ENCODE results near the gene STARD3NL.

STARD3NL gene

DNA sequence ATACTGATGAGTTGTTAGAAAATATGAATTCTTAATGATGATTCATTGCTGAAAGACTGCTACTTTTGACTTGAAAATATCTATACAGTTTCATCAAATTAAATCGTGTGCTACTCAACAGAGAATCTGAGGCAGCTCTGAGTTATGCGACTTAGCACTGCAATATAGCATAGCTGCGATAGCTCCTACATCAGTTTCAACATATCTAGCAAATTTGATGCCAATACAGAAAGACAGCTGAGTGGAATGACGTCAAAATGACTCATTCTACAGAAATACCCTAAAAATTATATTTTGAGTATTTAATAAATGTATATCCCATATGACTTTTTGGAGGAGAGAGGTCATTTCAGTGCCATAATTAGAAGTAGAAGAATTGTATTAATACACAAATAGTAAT, 96.4 kb downstream of the STARD3NL start:
- DNase-seq (ENCODE audit: low read depth): no peak
- no peak overlapping the region for H3K4me3 ChIP-seq (ENCODE audit: low read length)

DNA sequence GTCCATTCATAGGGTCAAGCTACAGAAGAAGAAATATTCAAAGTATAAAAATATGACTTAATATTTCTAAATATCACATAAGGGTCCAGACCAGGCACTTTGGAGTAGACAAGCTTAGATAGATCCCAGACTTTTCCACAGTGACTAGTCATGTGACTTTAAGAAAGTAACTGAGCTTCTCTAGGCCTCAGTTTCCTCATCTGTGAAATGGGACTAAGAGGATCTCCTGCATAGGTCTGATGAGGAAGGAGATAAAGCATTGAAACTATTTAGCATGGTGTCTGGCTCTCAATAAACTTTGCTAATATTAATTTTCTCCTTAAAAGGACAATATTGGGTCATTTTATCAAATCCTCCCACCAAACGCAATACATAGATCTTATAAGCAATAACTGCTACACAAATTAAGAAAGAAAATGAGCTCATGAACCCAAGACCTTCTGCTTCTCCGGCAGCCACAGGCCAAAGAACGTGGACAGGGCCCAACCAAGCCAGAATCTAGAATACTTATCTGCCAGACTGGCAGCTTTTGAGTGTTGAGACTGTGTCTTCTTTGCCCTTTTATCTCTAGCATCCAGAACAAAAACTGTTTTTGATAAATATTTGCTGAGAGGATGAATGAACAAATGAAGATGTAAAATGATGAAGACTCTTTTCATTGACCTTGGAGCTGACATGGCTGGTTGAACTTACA, 97.0 kb downstream of the STARD3NL start:
- TF ChIP-seq, protein P1, sequence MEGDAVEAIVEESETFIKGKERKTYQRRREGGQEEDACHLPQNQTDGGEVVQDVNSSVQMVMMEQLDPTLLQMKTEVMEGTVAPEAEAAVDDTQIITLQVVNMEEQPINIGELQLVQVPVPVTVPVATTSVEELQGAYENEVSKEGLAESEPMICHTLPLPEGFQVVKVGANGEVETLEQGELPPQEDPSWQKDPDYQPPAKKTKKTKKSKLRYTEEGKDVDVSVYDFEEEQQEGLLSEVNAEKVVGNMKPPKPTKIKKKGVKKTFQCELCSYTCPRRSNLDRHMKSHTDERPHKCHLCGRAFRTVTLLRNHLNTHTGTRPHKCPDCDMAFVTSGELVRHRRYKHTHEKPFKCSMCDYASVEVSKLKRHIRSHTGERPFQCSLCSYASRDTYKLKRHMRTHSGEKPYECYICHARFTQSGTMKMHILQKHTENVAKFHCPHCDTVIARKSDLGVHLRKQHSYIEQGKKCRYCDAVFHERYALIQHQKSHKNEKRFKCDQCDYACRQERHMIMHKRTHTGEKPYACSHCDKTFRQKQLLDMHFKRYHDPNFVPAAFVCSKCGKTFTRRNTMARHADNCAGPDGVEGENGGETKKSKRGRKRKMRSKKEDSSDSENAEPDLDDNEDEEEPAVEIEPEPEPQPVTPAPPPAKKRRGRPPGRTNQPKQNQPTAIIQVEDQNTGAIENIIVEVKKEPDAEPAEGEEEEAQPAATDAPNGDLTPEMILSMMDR (conservative IDR thresholded peaks at IDR 0.05; ENCODE audit: low read length): no peak
- no peak for DNase-seq (ENCODE audit: low read depth)
- no peak overlapping the region for H3K4me3 ChIP-seq (ENCODE audit: low read length)

More for the DNA sequence above, 96.4 kb downstream of the STARD3NL start:
- TF ChIP-seq, protein P1 (conservative IDR thresholded peaks at IDR 0.05; ENCODE audit: low read length): no peak

DNA sequence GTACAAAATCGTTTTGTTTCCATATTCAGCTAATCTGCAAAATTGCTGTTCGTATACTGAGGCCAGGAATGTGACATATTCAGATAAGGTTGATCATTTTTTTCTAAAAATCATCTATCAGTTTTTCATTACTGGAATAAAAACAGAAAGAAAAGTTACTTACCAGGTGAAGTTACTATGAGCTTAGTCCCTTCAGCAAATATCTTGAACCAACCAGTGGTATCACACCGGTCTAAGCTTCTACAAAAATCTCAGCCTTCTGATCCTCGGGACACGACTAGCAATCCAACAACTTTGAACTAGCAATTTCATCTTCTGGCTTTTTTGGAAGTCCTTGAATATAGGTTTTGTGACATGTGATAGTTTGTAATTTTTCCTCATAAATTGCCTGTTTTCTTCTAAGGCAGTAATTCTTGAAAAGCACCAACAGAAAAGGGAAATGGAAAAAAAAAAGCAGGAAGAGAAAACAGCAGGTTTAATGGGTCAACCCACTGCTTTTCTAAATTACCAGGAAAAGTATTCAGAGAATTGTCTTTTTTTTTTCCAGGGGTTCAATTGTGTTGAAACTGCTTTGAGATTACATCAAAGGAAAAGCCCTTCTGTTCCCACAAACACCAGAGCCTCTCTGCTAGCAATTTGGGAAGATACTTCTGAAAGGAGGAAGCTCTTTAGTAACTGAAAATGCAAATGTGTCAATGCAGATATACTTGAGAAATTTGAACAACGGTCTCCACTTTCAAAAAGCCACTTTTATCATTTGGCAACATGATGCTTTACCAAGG, 98.2 kb downstream of the STARD3NL start:
- no peak overlapping the region for H3K4me3 ChIP-seq (ENCODE audit: low read length)
- TF ChIP-seq, protein P1 (conservative IDR thresholded peaks at IDR 0.05; ENCODE audit: low read length): no peak
- no peak for DNase-seq (ENCODE audit: low read depth)

DNA sequence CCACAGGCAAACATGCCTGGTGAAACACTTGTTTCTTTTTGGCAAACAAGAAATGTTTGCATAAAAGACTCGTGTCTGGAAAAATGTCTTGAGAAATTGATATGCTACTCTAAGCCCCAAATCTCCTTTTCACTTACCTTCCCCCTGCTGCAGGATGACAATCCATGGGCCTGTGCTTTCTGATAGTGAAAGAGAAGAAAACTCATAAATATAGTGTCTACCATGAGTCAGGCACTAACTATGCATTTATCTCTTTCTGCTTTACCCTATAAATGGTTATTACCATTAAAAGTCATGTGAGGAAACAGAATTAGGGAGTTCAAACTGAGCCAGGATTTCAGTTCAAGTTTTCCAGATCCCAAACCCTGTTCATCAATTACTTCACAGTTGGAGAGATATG, 102.0 kb downstream of the STARD3NL start:
- TF ChIP-seq, protein P1 (conservative IDR thresholded peaks at IDR 0.05; ENCODE audit: low read length): no peak
- no peak for DNase-seq (ENCODE audit: low read depth)
- H3K4me3 ChIP-seq (ENCODE audit: low read length): no peak overlapping the region

Data from AG10803 (cell line).